Measurements from ENCODE around the gene PPP4C. TPM values are rescaled to one million over a fixed set of nuclear protein-coding genes. Genes with fewer than 3 reads are reported as not detected.
"Not testable (repeated sequence)": the region's sequence is repeated elsewhere in the genome, so short reads cannot be mapped to it uniquely, and the experiment has no call there.

Gene PPP4C
- total and polyA plus RNA-seq, 7 experiments from 2014 or later, result 68.4 to 176 (median 104) TPM

GRCh38 chr16:30120340-30121105 lies 44.7 kb downstream of the PPP4C start:
- Mint-ChIP-seq H3K27ac (peak overlapping the region in 8 of 9 donors; percentile 48 to 88 (median 83)), H3K4me3 (peak overlapping the region in 6 of 10 donors; percentile 23 to 84 (median 59)), H3K36me3 (peaks cover 0 to 12% (median 5%) of the 10 kb centered on the region in 5 donors), H3K4me1 (peaks cover 20 to 41% (median 28%) of the 10 kb centered on the region in 7 donors), H3K27me3 (no peaks in the 10 kb centered on the region), H3K9me3 (peaks cover 0 to 2% (median 0%) of the 10 kb centered on the region in 11 donors)
- DNase-seq (no peak), ATAC-seq (no peak)
- Histone ChIP-seq H3K36me3 (ENCODE audit: control insufficient read depth in 2 of 3, insufficient read depth in 3 of 3, low read length in 3 of 3) (peaks cover 0 to 35% (median 9%) of the 10 kb centered on the region in 3 experiments), H3K9me3 (ENCODE audit: control insufficient read depth in 2 of 3, low read length in 3 of 3) (no peaks in the 10 kb centered on the region), H3K27me3 (ENCODE audit: control insufficient read depth in 2 of 2, insufficient read depth in 2 of 2, low read length in 2 of 2) (no peaks in the 10 kb centered on the region), H3K4me1 (ENCODE audit: control insufficient read depth in 2 of 2, insufficient read depth in 2 of 2, low read length in 2 of 2) (peaks cover 6 to 13% of the 10 kb centered on the region in 2 donors), H3K4me3 (ENCODE audit: low read length) (no peak overlapping the region), H3K27ac (ENCODE audit: low read depth, low read length) (no peak overlapping the region)
- intact Hi-C loops (cut with micrococcal nuclease), result loop anchor here in 1 of 2 donors (5.0 kb wide), 1 partner anchor 287 kb away; the partner anchor contains the start of gene ZNF771
- ChIA-PET POLR2A (interaction anchor here (0.6 to 12.0 kb wide), 8 partner anchors 8 to 1628 kb away, joined by 3 to 116 read pairs (median 4); partner anchors contain the start of genes CORO1A and TBX6), CTCF (interaction anchor here (1.1 to 1.4 kb wide), 2 partner anchors 8 to 65 kb away, joined by 3 to 4 read pairs; no protein-coding TSS in a partner anchor)

GRCh38 chr16:30121741-30122571 lies 46.2 kb downstream of the PPP4C start:
- Mint-ChIP-seq H3K4me1 (peaks cover 20 to 39% (median 27%) of the 10 kb centered on the region in 7 donors), H3K36me3 (peaks cover 0 to 10% (median 5%) of the 10 kb centered on the region in 5 donors), H3K27me3 (no peaks in the 10 kb centered on the region), H3K4me3 (peak overlapping the region; percentile 82 to 94 (median 88)), H3K27ac (peak overlapping the region; percentile 75 to 91 (median 85)), H3K9me3 (peaks cover 0 to 2% (median 0%) of the 10 kb centered on the region in 11 donors)
- POLR2A ChIA-PET, result interaction anchor here (2.3 to 12.0 kb wide), 2 partner anchors 29 to 63 kb away, joined by 12 to 116 read pairs; partner anchors contain the start of genes CORO1A and TBX6
- Histone ChIP-seq H3K27me3 (ENCODE audit: control insufficient read depth in 2 of 2, insufficient read depth in 2 of 2, low read length in 2 of 2) (no peaks in the 10 kb centered on the region), H3K36me3 (ENCODE audit: control insufficient read depth in 2 of 3, insufficient read depth in 3 of 3, low read length in 3 of 3) (peaks cover 0 to 24% (median 6%) of the 10 kb centered on the region in 3 experiments), H3K4me1 (ENCODE audit: control insufficient read depth in 2 of 2, insufficient read depth in 2 of 2, low read length in 2 of 2) (peaks cover 6 to 13% of the 10 kb centered on the region in 2 donors), H3K4me3 (ENCODE audit: low read length) (peak overlapping the region; percentile 68), H3K27ac (ENCODE audit: low read depth, low read length) (peak overlapping the region; percentile 89), H3K9me3 (ENCODE audit: control insufficient read depth in 2 of 3, low read length in 3 of 3) (no peaks in the 10 kb centered on the region)
- no peak for DNase-seq
- intact Hi-C loops (cut with micrococcal nuclease), result loop anchor here (2.0 to 5.0 kb wide), 3 partner anchors 17 to 285 kb away; partner anchors contain the start of genes ALDOA (in 2 of the 2) and ZNF771 (in 1 of the 2)
- CTCF ChIA-PET, result interaction anchor here (1.1 kb wide), 1 partner anchor 10 kb away, joined by 3 read pairs; no protein-coding TSS in a partner anchor
- ATAC-seq, result no peak

- Mint-ChIP-seq H3K27me3 (no peaks in the 10 kb centered on the region), H3K9me3 (peaks cover 0 to 2% (median 0%) of the 10 kb centered on the region in 11 donors), H3K4me1 (peaks cover 20 to 39% (median 27%) of the 10 kb centered on the region in 7 donors), H3K36me3 (peaks cover 0 to 10% (median 5%) of the 10 kb centered on the region in 5 donors), H3K27ac (peak overlapping the region; percentile 75 to 93 (median 85)), H3K4me3 (peak overlapping the region; percentile 82 to 94 (median 88))
- CTCF ChIA-PET, result no interaction called here
- Histone ChIP-seq H3K9me3 (ENCODE audit: control insufficient read depth in 2 of 3, low read length in 3 of 3) (no peaks in the 10 kb centered on the region), H3K27me3 (ENCODE audit: control insufficient read depth in 2 of 2, insufficient read depth in 2 of 2, low read length in 2 of 2) (no peaks in the 10 kb centered on the region), H3K27ac (ENCODE audit: low read depth, low read length) (peak overlapping the region; percentile 89), H3K4me1 (ENCODE audit: control insufficient read depth in 2 of 2, insufficient read depth in 2 of 2, low read length in 2 of 2) (peaks cover 6 to 13% of the 10 kb centered on the region in 2 donors), H3K4me3 (ENCODE audit: low read length) (peak overlapping the region; percentile 68), H3K36me3 (ENCODE audit: control insufficient read depth in 2 of 3, insufficient read depth in 3 of 3, low read length in 3 of 3) (peaks cover 0 to 17% (median 0%) of the 10 kb centered on the region in 3 experiments)
- ATAC-seq (peak; percentile 2), DNase-seq (peak in 2 of 9 donors; percentile 19 to 35)
- POLR2A ChIA-PET, result interaction anchor here (0.5 to 12.0 kb wide), 7 partner anchors 18 to 295 kb away, joined by 3 to 116 read pairs (median 8); partner anchors contain the start of genes CORO1A and TBX6
- intact Hi-C loops (cut with micrococcal nuclease), result loop anchor here (1.0 to 5.0 kb wide), 9 partner anchors 16 to 538 kb away; partner anchors contain the start of genes ALDOA (in 2 of the 2), YPEL3 (in 2 of the 2), ZNF771 (in 2 of the 2) and CORO1A (in 1 of the 2)
These were observed 46.9 kb downstream of the PPP4C start for GRCh38 chr16:30122604-30123160.

GRCh38 chr16:30124985-30125379 lies 49.2 kb downstream of the PPP4C start:
- ChIA-PET CTCF (interaction anchor here (0.8 to 0.9 kb wide), 3 partner anchors 21 to 293 kb away, joined by 3 read pairs; no protein-coding TSS in a partner anchor), POLR2A (interaction anchor here (0.7 to 3.0 kb wide), 2 partner anchors 33 to 246 kb away, joined by 3 to 8 read pairs; partner anchors contain the start of gene TBX6)
- DNase-seq, result no peak
- H3K36me3 Mint-ChIP-seq, result peaks cover 0 to 4% (median 0%) of the 10 kb centered on the region in 5 donors
- H3K36me3 ChIP-seq (ENCODE audit: control insufficient read depth in 2 of 3, insufficient read depth in 3 of 3, low read length in 3 of 3), result peaks cover 0 to 5% (median 0%) of the 10 kb centered on the region in 3 experiments
- peaks cover 0 to 2% (median 0%) of the 10 kb centered on the region in 11 donors for H3K9me3 Mint-ChIP-seq
- H3K27me3 ChIP-seq (ENCODE audit: control insufficient read depth in 2 of 2, insufficient read depth in 2 of 2, low read length in 2 of 2), result no peaks in the 10 kb centered on the region
- no peak for ATAC-seq
- H3K4me1 Mint-ChIP-seq, result peaks cover 11 to 32% (median 20%) of the 10 kb centered on the region in 7 donors
- intact Hi-C loops (cut with micrococcal nuclease), result loop anchor here in 1 of 2 donors (5.0 kb wide), 1 partner anchor 282 kb away; the partner anchor contains the start of gene ZNF771
- H3K27ac Mint-ChIP-seq, result peak overlapping the region in 1 of 9 donors; percentile 54
- H3K4me3 ChIP-seq (ENCODE audit: low read length), result no peak overlapping the region
- H3K27ac ChIP-seq (ENCODE audit: low read depth, low read length), result no peak overlapping the region
- no peaks in the 10 kb centered on the region for H3K27me3 Mint-ChIP-seq
- no peak overlapping the region for H3K4me3 Mint-ChIP-seq
- no peaks in the 10 kb centered on the region for H3K9me3 ChIP-seq (ENCODE audit: control insufficient read depth in 2 of 3, low read length in 3 of 3)
- H3K4me1 ChIP-seq (ENCODE audit: control insufficient read depth in 2 of 2, insufficient read depth in 2 of 2, low read length in 2 of 2), result peaks cover 6 to 13% of the 10 kb centered on the region in 2 donors

- H3K36me3 Mint-ChIP-seq; H3K4me3 Mint-ChIP-seq; ATAC-seq; H3K9me3 Mint-ChIP-seq; H3K4me3 ChIP-seq (ENCODE audit: low read length); H3K27me3 ChIP-seq (ENCODE audit: control insufficient read depth in 2 of 2, insufficient read depth in 2 of 2, low read length in 2 of 2); H3K9me3 ChIP-seq (ENCODE audit: control insufficient read depth in 2 of 3, low read length in 3 of 3); H3K27ac Mint-ChIP-seq; H3K36me3 ChIP-seq (ENCODE audit: control insufficient read depth in 2 of 3, insufficient read depth in 3 of 3, low read length in 3 of 3); intact Hi-C loops (cut with micrococcal nuclease); H3K27me3 Mint-ChIP-seq; DNase-seq; H3K27ac ChIP-seq (ENCODE audit: low read depth, low read length): not testable (repeated sequence)
- CTCF ChIA-PET, result interaction anchor here (0.8 kb wide), 1 partner anchor 33 kb away, joined by 3 read pairs; no protein-coding TSS in a partner anchor
- peaks cover 6 to 13% of the 10 kb centered on the region in 2 donors for H3K4me1 ChIP-seq (ENCODE audit: control insufficient read depth in 2 of 2, insufficient read depth in 2 of 2, low read length in 2 of 2)
- H3K4me1 Mint-ChIP-seq, result peaks cover 9 to 28% (median 16%) of the 10 kb centered on the region in 7 donors
- POLR2A ChIA-PET, result interaction anchor here (0.7 to 3.0 kb wide), 2 partner anchors 34 to 50 kb away, joined by 4 to 8 read pairs; partner anchors contain the start of gene TBX6
These were observed 49.9 kb downstream of the PPP4C start for GRCh38 chr16:30125690-30126089.
